M059J (cell line): ENCODE data around the gene SIRPB2. TPM values are rescaled to one million over a fixed set of nuclear protein-coding genes. Genes with fewer than 3 reads are reported as not detected.

ENCODE experiments used
- DNase-seq: peaks from one replicate; pipeline ENCODE4 v3.0.0-alpha.2; 2012; ENCODE audit warnings: low read depth
- total RNA-seq: library from RNA; depleted of rRNA; stranded (reverse); fragments of >200 nt; shearing (Covaris generic); gene quantifications from 2 replicates; pipeline ENCODE4 v1.2.3, GENCODE V29; 2014; rRNA removed

SIRPB2 gene
- total RNA-seq, 1 experiment from 2014 or later = 0.07 TPM

GRCh38 chr20:1441133-1441532 is 50.1 kb downstream of the SIRPB2 start:
- DNase-seq = no peak

GRCh38 chr20:1440024-1440423 is 51.2 kb downstream of the SIRPB2 start:
- peak; percentile 50 for DNase-seq

- DNase-seq = no peak
These were observed 52.9 kb downstream of the SIRPB2 start for GRCh38 chr20:1438361-1438760.

- peak; percentile 80 for DNase-seq
These were observed 53.9 kb downstream of the SIRPB2 start for GRCh38 chr20:1437235-1437904.

GRCh38 chr20:1436263-1436662 is 55.0 kb downstream of the SIRPB2 start:
- DNase-seq = no peak

GRCh38 chr20:1435337-1435699 is 55.9 kb downstream of the SIRPB2 start:
- no peak for DNase-seq

GRCh38 chr20:1434571-1435336 is 56.5 kb downstream of the SIRPB2 start:
- DNase-seq = peak; percentile 98

- DNase-seq = no peak
These were observed 60.1 kb downstream of the SIRPB2 start for GRCh38 chr20:1431158-1431557.

- peak; percentile 38 for DNase-seq
These were observed 61.2 kb downstream of the SIRPB2 start for GRCh38 chr20:1430004-1430451.

GRCh38 chr20:1429143-1429728 is 62.0 kb downstream of the SIRPB2 start:
- DNase-seq = no peak

GRCh38 chr20:1427457-1428054 is 63.7 kb downstream of the SIRPB2 start:
- peak; percentile 49 for DNase-seq

GRCh38 chr20:1426231-1426849 is 64.9 kb downstream of the SIRPB2 start:
- no peak for DNase-seq

Other genes with a start within 250 kb of the SIRPB2 start
- 4.0 and 9.9 TPM in 2 replicates for gene SNPH, start 225.1 kb downstream of the SIRPB2 start, total RNA-seq
- 3.4 and 3.7 TPM in 2 replicates for gene SDCBP2, start 162.3 kb downstream of the SIRPB2 start, total RNA-seq
- gene FKBP1A, start 98.4 kb downstream of the SIRPB2 start, total RNA-seq = 387 and 462 TPM in 2 replicates
- gene NSFL1C, start 24.6 kb downstream of the SIRPB2 start, total RNA-seq = 69.2 and 85.5 TPM in 2 replicates
- not detected in 2 replicates for gene SIRPD, start 66.3 kb upstream of the SIRPB2 start, total RNA-seq
- 4.2 and 6.8 TPM in 2 replicates for gene SIRPB1, start 128.6 kb upstream of the SIRPB2 start, total RNA-seq
- gene SIRPG, start 166.4 kb upstream of the SIRPB2 start, total RNA-seq = 0.89 TPM in 1 of 2 replicates, not detected in the other